Measurements from ENCODE around the gene AP3S1. TPM values are rescaled to one million over a fixed set of nuclear protein-coding genes. Genes with fewer than 3 reads are reported as not detected.

The AP3S1 gene
- total RNA-seq, 1 experiment from 2014 or later = 60.8 TPM

DNA sequence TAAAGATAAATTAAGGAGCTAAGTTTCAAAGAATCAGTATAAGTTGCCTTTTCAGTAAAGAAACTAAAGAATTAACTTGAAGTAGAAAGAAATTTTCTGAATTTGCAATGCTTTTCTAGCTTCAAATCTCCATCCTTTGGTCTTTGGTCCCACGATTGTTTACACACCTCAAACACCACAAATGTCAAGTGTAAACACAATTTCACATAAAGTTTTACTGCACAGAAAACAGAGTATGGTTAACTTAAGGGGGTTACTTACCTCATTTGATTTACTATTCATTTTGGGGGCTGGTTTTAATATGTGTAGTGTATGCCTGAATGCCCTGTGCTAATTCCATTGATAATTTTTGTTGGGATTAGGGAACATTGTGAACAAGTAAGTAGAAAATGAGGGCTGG, 29.4 kb upstream of the AP3S1 start (continued):
- TF ChIP-seq, protein P1, sequence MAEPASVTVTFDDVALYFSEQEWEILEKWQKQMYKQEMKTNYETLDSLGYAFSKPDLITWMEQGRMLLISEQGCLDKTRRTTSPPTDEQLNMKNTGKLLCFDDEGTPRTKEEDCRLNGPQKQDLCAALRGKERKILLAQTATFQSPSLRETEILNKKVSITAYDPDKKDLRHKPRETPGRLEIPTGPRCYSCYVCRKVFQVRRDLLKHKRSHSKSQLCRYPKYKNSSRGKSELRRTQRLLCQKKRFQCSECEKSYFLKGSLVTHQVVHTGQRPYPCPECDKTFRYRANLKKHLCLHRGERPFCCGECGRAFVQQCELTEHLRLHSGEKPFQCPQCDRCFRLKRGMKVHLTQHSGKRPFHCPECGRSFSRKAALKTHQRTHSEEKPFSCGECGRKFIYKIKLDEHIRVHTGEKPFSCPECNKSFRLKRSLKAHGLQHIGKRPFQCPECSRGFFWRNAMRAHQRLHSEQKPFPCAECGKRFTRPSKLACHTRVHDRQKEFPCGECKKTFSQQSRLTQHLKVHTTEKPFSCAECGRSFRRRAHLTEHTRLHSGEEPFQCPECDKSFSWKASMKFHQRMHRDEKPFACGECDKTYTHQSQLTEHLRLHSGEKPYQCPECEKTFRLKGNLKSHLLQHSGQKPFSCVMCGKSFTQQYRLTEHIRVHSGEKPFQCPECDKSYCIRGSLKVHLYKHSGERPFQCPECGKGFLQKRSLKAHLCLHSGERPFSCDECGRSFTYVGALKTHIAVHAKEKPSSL (CRISPR knock-in tag; conservative IDR thresholded peaks at IDR 0.05) = no peak
- TF ChIP-seq, protein P2, sequence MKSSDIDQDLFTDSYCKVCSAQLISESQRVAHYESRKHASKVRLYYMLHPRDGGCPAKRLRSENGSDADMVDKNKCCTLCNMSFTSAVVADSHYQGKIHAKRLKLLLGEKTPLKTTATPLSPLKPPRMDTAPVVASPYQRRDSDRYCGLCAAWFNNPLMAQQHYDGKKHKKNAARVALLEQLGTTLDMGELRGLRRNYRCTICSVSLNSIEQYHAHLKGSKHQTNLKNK (CRISPR knock-in tag; IDR thresholded peaks at IDR 0.05) = no peak

DNA sequence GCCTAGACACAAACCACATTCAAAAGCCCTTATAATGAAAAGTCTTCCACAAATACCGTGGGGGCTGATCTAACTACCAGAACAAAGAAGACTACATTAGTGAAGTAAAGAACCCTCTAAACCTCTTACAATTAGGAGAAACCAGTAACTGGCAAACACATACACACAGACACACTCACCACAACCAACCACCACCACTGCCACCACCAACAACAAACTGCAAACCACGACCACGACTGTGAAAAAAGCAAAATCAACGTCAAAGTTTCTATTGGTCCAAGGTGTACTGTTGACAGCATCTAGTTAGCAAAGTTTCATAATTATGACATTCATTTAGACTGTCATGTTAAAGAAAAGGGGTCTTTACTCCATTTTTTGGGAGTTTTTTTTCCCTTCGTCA, 28.0 kb upstream of the AP3S1 start:
- ChIA-PET POLR2A (no interaction called here), CTCF (no interaction called here)
- Mint-ChIP-seq H3K4me1 (peaks cover 23% of the 10 kb centered on the region), H3K27ac (no peak overlapping the region), H3K27me3 (ENCODE audit: low read depth) (peaks cover 27% of the 10 kb centered on the region), H3K36me3 (peaks cover 2% of the 10 kb centered on the region; the same call in 1 of the 2 replicates), H3K9me3 (no peaks in the 10 kb centered on the region), H3K4me3 (no peak overlapping the region)
- DNase-seq (ENCODE audit: low spot score) (no peak), ATAC-seq (no peak)
- TF ChIP-seq ZNF317 (CRISPR knock-in tag; IDR thresholded peaks at IDR 0.05; ENCODE audit: borderline replicate concordance, low read depth) (no peak), MYBL2 (CRISPR knock-in tag; IDR thresholded peaks at IDR 0.05) (no peak)
- TF ChIP-seq, protein P3, sequence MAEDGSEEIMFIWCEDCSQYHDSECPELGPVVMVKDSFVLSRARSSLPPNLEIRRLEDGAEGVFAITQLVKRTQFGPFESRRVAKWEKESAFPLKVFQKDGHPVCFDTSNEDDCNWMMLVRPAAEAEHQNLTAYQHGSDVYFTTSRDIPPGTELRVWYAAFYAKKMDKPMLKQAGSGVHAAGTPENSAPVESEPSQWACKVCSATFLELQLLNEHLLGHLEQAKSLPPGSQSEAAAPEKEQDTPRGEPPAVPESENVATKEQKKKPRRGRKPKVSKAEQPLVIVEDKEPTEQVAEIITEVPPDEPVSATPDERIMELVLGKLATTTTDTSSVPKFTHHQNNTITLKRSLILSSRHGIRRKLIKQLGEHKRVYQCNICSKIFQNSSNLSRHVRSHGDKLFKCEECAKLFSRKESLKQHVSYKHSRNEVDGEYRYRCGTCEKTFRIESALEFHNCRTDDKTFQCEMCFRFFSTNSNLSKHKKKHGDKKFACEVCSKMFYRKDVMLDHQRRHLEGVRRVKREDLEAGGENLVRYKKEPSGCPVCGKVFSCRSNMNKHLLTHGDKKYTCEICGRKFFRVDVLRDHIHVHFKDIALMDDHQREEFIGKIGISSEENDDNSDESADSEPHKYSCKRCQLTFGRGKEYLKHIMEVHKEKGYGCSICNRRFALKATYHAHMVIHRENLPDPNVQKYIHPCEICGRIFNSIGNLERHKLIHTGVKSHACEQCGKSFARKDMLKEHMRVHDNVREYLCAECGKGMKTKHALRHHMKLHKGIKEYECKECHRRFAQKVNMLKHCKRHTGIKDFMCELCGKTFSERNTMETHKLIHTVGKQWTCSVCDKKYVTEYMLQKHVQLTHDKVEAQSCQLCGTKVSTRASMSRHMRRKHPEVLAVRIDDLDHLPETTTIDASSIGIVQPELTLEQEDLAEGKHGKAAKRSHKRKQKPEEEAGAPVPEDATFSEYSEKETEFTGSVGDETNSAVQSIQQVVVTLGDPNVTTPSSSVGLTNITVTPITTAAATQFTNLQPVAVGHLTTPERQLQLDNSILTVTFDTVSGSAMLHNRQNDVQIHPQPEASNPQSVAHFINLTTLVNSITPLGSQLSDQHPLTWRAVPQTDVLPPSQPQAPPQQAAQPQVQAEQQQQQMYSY (CRISPR knock-in tag; IDR thresholded peaks at IDR 0.05) = no peak

DNA sequence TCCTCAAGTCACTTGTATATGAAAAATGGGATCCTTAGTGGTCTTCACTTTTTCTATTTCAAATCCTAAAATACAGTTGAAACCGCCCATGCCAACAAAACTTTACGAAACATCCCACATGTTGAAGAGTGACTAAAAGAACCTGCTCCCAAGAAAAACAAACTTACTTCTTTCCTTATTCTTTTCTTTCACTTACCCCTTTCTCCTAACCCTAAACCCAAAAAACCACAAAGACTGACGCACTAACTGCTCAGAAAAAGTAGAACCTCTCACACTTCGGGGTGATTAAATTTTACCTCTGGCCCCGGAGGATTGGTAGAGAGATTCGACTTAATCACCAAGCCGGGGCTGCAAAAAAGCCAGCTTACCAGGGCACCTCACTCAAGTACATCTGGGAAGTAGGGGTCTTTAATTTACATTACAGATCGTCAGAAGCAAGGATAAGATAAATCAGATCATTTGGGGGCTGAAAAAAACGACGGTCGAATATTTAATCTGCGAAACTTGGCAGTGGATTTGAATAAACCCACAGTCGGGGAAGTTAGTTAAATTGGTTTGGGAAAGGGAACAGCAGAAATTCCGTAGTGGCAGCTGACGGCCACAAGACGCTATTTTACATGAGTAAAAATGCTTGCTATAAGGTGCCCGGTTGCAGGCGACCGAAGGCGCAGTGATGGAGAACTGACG, 26.6 kb upstream of the AP3S1 start:
- Mint-ChIP-seq H3K4me3 (peak overlapping the region; percentile 95), H3K27ac (no peak overlapping the region), H3K36me3 (peaks cover 2% of the 10 kb centered on the region; the same call in 1 of the 2 replicates), H3K9me3 (no peaks in the 10 kb centered on the region), H3K4me1 (peaks cover 25% of the 10 kb centered on the region), H3K27me3 (ENCODE audit: low read depth) (peaks cover 27% of the 10 kb centered on the region)
- TF ChIP-seq RORB (CRISPR knock-in tag; IDR thresholded peaks at IDR 0.05) (no peak), HMGA2 (CRISPR knock-in tag; IDR thresholded peaks at IDR 0.05) (no peak)
- TF ChIP-seq, protein P4, sequence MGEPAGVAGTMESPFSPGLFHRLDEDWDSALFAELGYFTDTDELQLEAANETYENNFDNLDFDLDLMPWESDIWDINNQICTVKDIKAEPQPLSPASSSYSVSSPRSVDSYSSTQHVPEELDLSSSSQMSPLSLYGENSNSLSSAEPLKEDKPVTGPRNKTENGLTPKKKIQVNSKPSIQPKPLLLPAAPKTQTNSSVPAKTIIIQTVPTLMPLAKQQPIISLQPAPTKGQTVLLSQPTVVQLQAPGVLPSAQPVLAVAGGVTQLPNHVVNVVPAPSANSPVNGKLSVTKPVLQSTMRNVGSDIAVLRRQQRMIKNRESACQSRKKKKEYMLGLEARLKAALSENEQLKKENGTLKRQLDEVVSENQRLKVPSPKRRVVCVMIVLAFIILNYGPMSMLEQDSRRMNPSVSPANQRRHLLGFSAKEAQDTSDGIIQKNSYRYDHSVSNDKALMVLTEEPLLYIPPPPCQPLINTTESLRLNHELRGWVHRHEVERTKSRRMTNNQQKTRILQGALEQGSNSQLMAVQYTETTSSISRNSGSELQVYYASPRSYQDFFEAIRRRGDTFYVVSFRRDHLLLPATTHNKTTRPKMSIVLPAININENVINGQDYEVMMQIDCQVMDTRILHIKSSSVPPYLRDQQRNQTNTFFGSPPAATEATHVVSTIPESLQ (CRISPR knock-in tag; IDR thresholded peaks at IDR 0.05) = no peak
- TF ChIP-seq, protein P5, sequence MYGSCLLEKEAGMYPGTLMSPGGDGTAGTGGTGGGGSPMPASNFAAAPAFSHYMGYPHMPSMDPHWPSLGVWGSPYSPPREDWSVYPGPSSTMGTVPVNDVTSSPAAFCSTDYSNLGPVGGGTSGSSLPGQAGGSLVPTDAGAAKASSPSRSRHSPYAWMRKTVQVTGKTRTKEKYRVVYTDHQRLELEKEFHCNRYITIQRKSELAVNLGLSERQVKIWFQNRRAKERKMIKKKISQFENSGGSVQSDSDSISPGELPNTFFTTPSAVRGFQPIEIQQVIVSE (CRISPR knock-in tag; IDR thresholded peaks at IDR 0.05; ENCODE audit: borderline replicate concordance) = no peak
- no peak for DNase-seq (ENCODE audit: low spot score)
- CTCF ChIA-PET = interaction anchor here (0.7 to 2.1 kb wide), 5 partner anchors 16 to 241 kb away, joined by 3 to 6 read pairs (median 5); no protein-coding TSS in a partner anchor
- peak; percentile 3; the same call in 1 of the 2 replicates for ATAC-seq
- POLR2A ChIA-PET = no interaction called here

Data from WTC11 (cell line).